Panc1 (cell line): Measurements from ENCODE around the gene PRSS33.

Experiments used
- CTCF ChIP-seq: fragments of 450-650 bp; IDR thresholded peaks from 2 replicates; pipeline ENCODE4 v1.5.1; 2017; ENCODE audit warnings: mild to moderate bottlenecking
- POLR2AphosphoS5 ChIP-seq: IDR thresholded peaks from 2 replicates; pipeline ENCODE4 v1.6.1; 2012; ENCODE audit warnings: mild to moderate bottlenecking, low read depth, low read length, moderate library complexity
- TCF7L2 ChIP-seq: IDR thresholded peaks from 2 replicates; pipeline ENCODE4 v1.6.1; 2011; ENCODE audit warnings: mild to moderate bottlenecking, low read depth, low read length, inconsistent platforms

DNA sequence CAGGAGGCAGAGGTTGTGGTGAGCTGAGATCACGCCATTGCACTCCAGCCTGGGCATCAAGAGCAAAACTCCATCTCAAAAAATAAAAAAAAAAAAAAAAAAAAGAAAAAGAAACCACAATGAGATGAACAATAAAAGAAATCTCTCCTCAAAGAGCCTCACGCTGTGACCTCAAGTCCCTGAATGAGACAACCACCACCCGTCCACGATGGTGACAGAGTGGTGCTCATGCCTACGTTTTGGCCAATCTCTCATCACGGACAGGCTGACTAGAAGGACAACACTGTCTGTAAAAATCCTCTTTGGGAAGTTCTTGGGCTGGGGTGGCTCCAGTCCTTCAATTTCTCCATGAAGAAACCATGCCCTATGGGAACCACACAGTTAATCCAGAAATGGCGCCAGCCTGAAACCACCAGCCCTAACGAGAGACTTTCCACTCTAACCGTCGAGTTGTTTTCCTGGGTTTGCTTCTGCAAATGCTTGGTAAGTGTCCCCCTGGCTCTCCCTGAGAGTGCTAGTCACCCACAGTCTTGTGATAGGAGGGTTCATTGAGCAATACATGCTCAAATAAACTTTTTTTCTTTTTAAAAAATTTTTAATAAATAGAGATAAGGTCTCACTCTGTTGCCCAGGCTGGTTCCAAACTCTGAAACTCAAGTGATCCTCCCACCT is 52.4 kb downstream of the PRSS33 start:
- TF ChIP-seq CTCF (no peak), POLR2AphosphoS5 (no peak), TCF7L2 (no peak)
